HepG2 (cell line): ENCODE measurements around the gene RRBP1.

Experiments used
- ARID3A ChIP-seq: IDR thresholded peaks from 2 replicates; pipeline ENCODE4 v1.6.1; 2012; ENCODE audit warnings: low read depth, low read length, improper control_type of control experiment
- CTCF ChIP-seq: sonication (generic); formaldehyde crosslinking; IDR thresholded peaks from 2 replicates; pipeline ENCODE4 v1.5.0; 2020; ENCODE audit warnings: mild to moderate bottlenecking, missing genetic modification reagents, moderate library complexity
- JUND ChIP-seq: sonication (generic); formaldehyde crosslinking; IDR thresholded peaks from 2 replicates; pipeline ENCODE4 v1.8.0; 2022; ENCODE audit warnings: mild to moderate bottlenecking, missing genetic modification reagents
- KLF16 ChIP-seq, 2 experiments: sonication (generic) in 1 of 2; formaldehyde crosslinking in 1 of 2; IDR thresholded peaks; 2 replicates each; pipeline versions ENCODE4 v1.6.1 to v1.8.0; 2016 to 2023; ENCODE audit warnings: missing genetic modification reagents in 2 of 2, missing compliant biosample characterization in 1 of 2
- MBNL3 ChIP-seq: fragments of 250-450 bp; sonication (Bioruptor Pico); conservative IDR thresholded peaks from 2 replicates; pipeline ENCODE4 v1.8.0; 2022; ENCODE audit warnings: mild to moderate bottlenecking, inconsistent platforms
- POGZ ChIP-seq: sonication (generic); formaldehyde crosslinking; IDR thresholded peaks from 2 replicates; pipeline ENCODE4 v1.4.0; 2020; ENCODE audit warnings: mild to moderate bottlenecking, missing genetic modification reagents
- RAD21 ChIP-seq: fragments of 450-650 bp; formaldehyde crosslinking; IDR thresholded peaks from 2 replicates; pipeline ENCODE4 v1.5.0; 2020; ENCODE audit warnings: mild to moderate bottlenecking
- ZBTB38 ChIP-seq: sonication (generic); formaldehyde crosslinking; IDR thresholded peaks from 2 replicates; pipeline ENCODE4 v1.5.1; 2020; ENCODE audit warnings: mild to moderate bottlenecking, missing genetic modification reagents
- ZNF230 ChIP-seq: sonication (generic); formaldehyde crosslinking; IDR thresholded peaks from 2 replicates; pipeline ENCODE4 v1.4.0; 2020; ENCODE audit warnings: mild to moderate bottlenecking, missing genetic modification reagents
- ZNF274 ChIP-seq: sonication (generic); formaldehyde crosslinking; IDR thresholded peaks from 2 replicates; pipeline ENCODE4 v1.5.1; 2020; ENCODE audit warnings: mild to moderate bottlenecking, missing genetic modification reagents
- ZNF558 ChIP-seq: sonication (generic); formaldehyde crosslinking; IDR thresholded peaks from 2 replicates; pipeline ENCODE4 v1.9.0; 2022; ENCODE audit warnings: mild to moderate bottlenecking, missing genetic modification reagents, borderline replicate concordance
- ZZZ3 ChIP-seq: sonication (generic); formaldehyde crosslinking; IDR thresholded peaks from 2 replicates; pipeline ENCODE4 v1.4.0; 2020; ENCODE audit warnings: missing genetic modification reagents, mild to moderate bottlenecking, borderline replicate concordance
- TF ChIP-seq, protein P1 (sequence below): sonication (generic); formaldehyde crosslinking; IDR thresholded peaks from 2 replicates; pipeline ENCODE4 v1.4.0; 2020; ENCODE audit warnings: missing genetic modification reagents
- TF ChIP-seq, protein P2 (sequence below): sonication (generic); formaldehyde crosslinking; conservative IDR thresholded peaks from 2 replicates; pipeline ENCODE4 v1.4.0; 2020; ENCODE audit warnings: missing genetic modification reagents

GRCh38 chr20:17668432-17668831 is 13.6 kb downstream of the RRBP1 start:
- TF ChIP-seq ZNF274 (CRISPR knock-in tag) (no peak), CTCF (CRISPR knock-in tag) (no peak), ARID3A (no peak), ZNF230 (CRISPR knock-in tag) (no peak), RAD21 (CRISPR knock-in tag) (no peak), ZBTB38 (CRISPR knock-in tag) (no peak), MBNL3 (CRISPR knock-in tag) (no peak), ZZZ3 (CRISPR knock-in tag) (no peak), JUND (CRISPR knock-in tag) (no peak), ZNF558 (no peak), POGZ (CRISPR knock-in tag) (no peak), KLF16 (CRISPR knock-in tag; IDR thresholded peaks at IDR 0.05) (no peak)
- TF ChIP-seq, protein P1, sequence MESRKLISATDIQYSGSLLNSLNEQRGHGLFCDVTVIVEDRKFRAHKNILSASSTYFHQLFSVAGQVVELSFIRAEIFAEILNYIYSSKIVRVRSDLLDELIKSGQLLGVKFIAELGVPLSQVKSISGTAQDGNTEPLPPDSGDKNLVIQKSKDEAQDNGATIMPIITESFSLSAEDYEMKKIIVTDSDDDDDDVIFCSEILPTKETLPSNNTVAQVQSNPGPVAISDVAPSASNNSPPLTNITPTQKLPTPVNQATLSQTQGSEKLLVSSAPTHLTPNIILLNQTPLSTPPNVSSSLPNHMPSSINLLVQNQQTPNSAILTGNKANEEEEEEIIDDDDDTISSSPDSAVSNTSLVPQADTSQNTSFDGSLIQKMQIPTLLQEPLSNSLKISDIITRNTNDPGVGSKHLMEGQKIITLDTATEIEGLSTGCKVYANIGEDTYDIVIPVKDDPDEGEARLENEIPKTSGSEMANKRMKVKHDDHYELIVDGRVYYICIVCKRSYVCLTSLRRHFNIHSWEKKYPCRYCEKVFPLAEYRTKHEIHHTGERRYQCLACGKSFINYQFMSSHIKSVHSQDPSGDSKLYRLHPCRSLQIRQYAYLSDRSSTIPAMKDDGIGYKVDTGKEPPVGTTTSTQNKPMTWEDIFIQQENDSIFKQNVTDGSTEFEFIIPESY (CRISPR knock-in tag), result no peak
- TF ChIP-seq, protein P2, sequence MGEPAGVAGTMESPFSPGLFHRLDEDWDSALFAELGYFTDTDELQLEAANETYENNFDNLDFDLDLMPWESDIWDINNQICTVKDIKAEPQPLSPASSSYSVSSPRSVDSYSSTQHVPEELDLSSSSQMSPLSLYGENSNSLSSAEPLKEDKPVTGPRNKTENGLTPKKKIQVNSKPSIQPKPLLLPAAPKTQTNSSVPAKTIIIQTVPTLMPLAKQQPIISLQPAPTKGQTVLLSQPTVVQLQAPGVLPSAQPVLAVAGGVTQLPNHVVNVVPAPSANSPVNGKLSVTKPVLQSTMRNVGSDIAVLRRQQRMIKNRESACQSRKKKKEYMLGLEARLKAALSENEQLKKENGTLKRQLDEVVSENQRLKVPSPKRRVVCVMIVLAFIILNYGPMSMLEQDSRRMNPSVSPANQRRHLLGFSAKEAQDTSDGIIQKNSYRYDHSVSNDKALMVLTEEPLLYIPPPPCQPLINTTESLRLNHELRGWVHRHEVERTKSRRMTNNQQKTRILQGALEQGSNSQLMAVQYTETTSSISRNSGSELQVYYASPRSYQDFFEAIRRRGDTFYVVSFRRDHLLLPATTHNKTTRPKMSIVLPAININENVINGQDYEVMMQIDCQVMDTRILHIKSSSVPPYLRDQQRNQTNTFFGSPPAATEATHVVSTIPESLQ, result no peak
